CD4-positive, alpha-beta memory T cell (primary cell): Measurements from ENCODE around the gene GPR82. TPM values are rescaled to one million over a fixed set of nuclear protein-coding genes. Genes with fewer than 3 reads are reported as not detected.

Source experiments
- CTCF ChIA-PET: fragments of 350-600 bp; sonication (Branson Sonifier 250); formaldehyde crosslinking; loops from one replicate; lab custom pipeline; 2021; ENCODE audit warnings: inconsistent platforms; ENCODE audit not compliant: partially characterized antibody; lab: Charles Lee
- POLR2A ChIA-PET: fragments of 350-600 bp; sonication (Branson Sonifier 250); formaldehyde crosslinking; loops from one replicate; lab custom pipeline; 2021; ENCODE audit not compliant: partially characterized antibody; lab: Charles Lee
- DNase-seq, 5 donors: peaks; one replicate each; pipeline versions ENCODE4 v3.0.0 to v3.0.0-alpha.2; 2020 to 2022; ENCODE audit warnings: mixed read lengths in 1 of 5
- H3K27ac ChIP-seq: one replicate; pipeline ENCODE4 v1.7.0; 2013; ENCODE audit warnings: low read depth, low read length
- H3K27me3 ChIP-seq: 2 replicates; pipeline ENCODE4 v1.7.0; 2013; ENCODE audit warnings: mild to moderate bottlenecking, low read length, moderate library complexity; ENCODE audit not compliant: insufficient read depth
- H3K36me3 ChIP-seq: 2 replicates; pipeline ENCODE4 v1.7.0; 2013; ENCODE audit warnings: mild to moderate bottlenecking, low read length, moderate library complexity; ENCODE audit not compliant: insufficient read depth
- H3K4me1 ChIP-seq: 2 replicates; pipeline ENCODE4 v1.7.0; 2013; ENCODE audit warnings: mild to moderate bottlenecking, low read length, moderate library complexity; ENCODE audit not compliant: insufficient read depth
- H3K4me3 ChIP-seq, 2 donors: one replicate each; pipeline ENCODE4 v1.7.0; 2013; ENCODE audit warnings: low read length in 2 of 2, mild to moderate bottlenecking in 1 of 2
- H3K9me3 ChIP-seq, 2 donors: one replicate each; pipeline ENCODE4 v1.7.0; 2013; ENCODE audit warnings: low read length in 2 of 2, control low read depth in 1 of 2; ENCODE audit not compliant: control insufficient read depth in 1 of 2
- H3K27ac Mint-ChIP-seq, 7 donors: one replicate each; pipeline ENCODE4 v1.8.0; 2020 to 2021; ENCODE audit warnings: mixed read lengths in 7 of 7, mild to moderate bottlenecking in 6 of 7, inconsistent platforms in 3 of 7, moderate library complexity in 3 of 7
- H3K27me3 Mint-ChIP-seq, 2 donors: one replicate each; pipeline ENCODE4 v1.8.0; 2020 to 2021; ENCODE audit warnings: mixed read lengths in 2 of 2
- H3K36me3 Mint-ChIP-seq, 2 donors: one replicate each; pipeline ENCODE4 v1.8.0; 2020 to 2021; ENCODE audit warnings: mixed read lengths in 2 of 2, inconsistent platforms in 1 of 2, mild to moderate bottlenecking in 1 of 2
- H3K4me1 Mint-ChIP-seq, 4 donors: one replicate each; pipeline ENCODE4 v1.8.0; 2020 to 2021; ENCODE audit warnings: mixed read lengths in 4 of 4, mild to moderate bottlenecking in 1 of 4
- H3K4me3 Mint-ChIP-seq, 8 donors: one replicate each; pipeline ENCODE4 v1.8.0; 2020 to 2021; ENCODE audit warnings: mixed read lengths in 8 of 8, mild to moderate bottlenecking in 7 of 8, moderate library complexity in 6 of 8, inconsistent platforms in 3 of 8
- H3K9me3 Mint-ChIP-seq, 8 donors: one replicate each; pipeline ENCODE4 v1.8.0; 2020 to 2021; ENCODE audit warnings: mixed read lengths in 8 of 8, mild to moderate bottlenecking in 5 of 8, inconsistent platforms in 3 of 8, moderate library complexity in 1 of 8
- intact Hi-C: fragments of 100-400 bp; cut with micrococcal nuclease; formaldehyde crosslinking; loops from one replicate; pipeline ENCODE4 v1.15.1; 2023
- polyA plus RNA-seq, 2 donors: library from polyadenylated mRNA; unstranded; fragments of 300-500 nt; fragmentation: Illumina TruSeq; gene quantifications; one replicate each; pipeline ENCODE4 v1.2.3, GENCODE V29; 2021
- total RNA-seq, 2 experiments: library from RNA; stranded (reverse); gene quantifications; one replicate each; pipeline ENCODE4 v1.2.3, GENCODE V29; 2021

GPR82 gene
- total and polyA plus RNA-seq, 4 experiments from 2014 or later = 0.13 to 0.37 TPM; not detected in 2

GRCh38 chrX:41750716-41751115, 26.7 kb downstream of the GPR82 start:
- intact Hi-C loops = no loop called here
- Histone ChIP-seq H3K4me1 (no peaks in the 10 kb centered on the region), H3K27me3 (no peaks in the 10 kb centered on the region), H3K27ac (no peak overlapping the region), H3K36me3 (no peaks in the 10 kb centered on the region), H3K4me3 (no peak overlapping the region), H3K9me3 (no peaks in the 10 kb centered on the region)
- DNase-seq = no peak
- peaks cover 0 to 2% (median under 1%) of the 10 kb centered on the region in 4 donors for H3K4me1 Mint-ChIP-seq
- ChIA-PET POLR2A (no interaction called here), CTCF (no interaction called here)
- no peak overlapping the region for H3K4me3 Mint-ChIP-seq
- no peaks in the 10 kb centered on the region for H3K27me3 Mint-ChIP-seq
- H3K27ac Mint-ChIP-seq = no peak overlapping the region
- peaks cover 0 to 11% of the 10 kb centered on the region in 2 donors for H3K36me3 Mint-ChIP-seq
- H3K9me3 Mint-ChIP-seq = peaks cover 0 to 3% (median 0%) of the 10 kb centered on the region in 8 donors

GRCh38 chrX:41758401-41758800, 34.4 kb downstream of the GPR82 start:
- no peaks in the 10 kb centered on the region for H3K27me3 Mint-ChIP-seq
- no peak overlapping the region for H3K27ac Mint-ChIP-seq
- Histone ChIP-seq H3K4me1 (no peaks in the 10 kb centered on the region), H3K9me3 (no peaks in the 10 kb centered on the region), H3K27ac (no peak overlapping the region), H3K27me3 (no peaks in the 10 kb centered on the region), H3K36me3 (no peaks in the 10 kb centered on the region), H3K4me3 (no peak overlapping the region)
- no peak for DNase-seq
- H3K4me1 Mint-ChIP-seq = peaks cover 7 to 24% (median 17%) of the 10 kb centered on the region in 4 donors
- peaks cover 0 to 1% (median 0%) of the 10 kb centered on the region in 8 donors for H3K9me3 Mint-ChIP-seq
- intact Hi-C loops = no loop called here
- peaks cover 0 to 4% of the 10 kb centered on the region in 2 donors for H3K36me3 Mint-ChIP-seq
- POLR2A ChIA-PET = no interaction called here
- CTCF ChIA-PET = interaction anchor here (2.3 kb wide), 1 partner anchor 200 kb away, joined by 6 read pairs; no protein-coding TSS in a partner anchor
- H3K4me3 Mint-ChIP-seq = no peak overlapping the region

DNA sequence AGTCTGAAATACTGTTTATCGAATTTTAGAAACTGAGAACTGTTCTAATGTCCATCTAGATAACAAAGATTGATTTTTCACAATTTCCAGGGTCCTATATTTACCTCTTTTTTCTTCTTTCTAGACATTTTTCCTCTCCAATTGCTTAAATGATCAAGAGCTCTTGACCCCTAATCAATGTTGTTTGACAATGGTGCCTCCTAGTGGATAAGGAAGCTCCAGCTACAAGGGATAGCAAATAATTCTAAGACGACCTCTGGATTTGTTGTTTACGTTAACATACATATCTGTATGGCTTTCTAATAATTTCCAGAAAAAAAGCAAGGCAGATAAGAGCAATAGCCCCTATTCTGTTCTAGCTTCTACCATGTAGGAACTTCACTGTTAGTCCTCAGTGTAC, 35.8 kb downstream of the GPR82 start:
- no peak overlapping the region for H3K4me3 Mint-ChIP-seq
- Histone ChIP-seq H3K9me3 (no peaks in the 10 kb centered on the region), H3K36me3 (no peaks in the 10 kb centered on the region), H3K4me1 (no peaks in the 10 kb centered on the region), H3K4me3 (no peak overlapping the region), H3K27ac (no peak overlapping the region), H3K27me3 (no peaks in the 10 kb centered on the region)
- DNase-seq = peak in 3 of 5 donors; percentile 8 to 11 (median 10)
- H3K9me3 Mint-ChIP-seq = peaks cover 0 to 1% (median 0%) of the 10 kb centered on the region in 8 donors
- peak overlapping the region in 1 of 7 donors; percentile 5 for H3K27ac Mint-ChIP-seq
- H3K36me3 Mint-ChIP-seq = peaks cover 3 to 4% of the 10 kb centered on the region in 2 donors
- CTCF ChIA-PET = interaction anchor here (2.3 kb wide), 1 partner anchor 201 kb away, joined by 6 read pairs; no protein-coding TSS in a partner anchor
- POLR2A ChIA-PET = no interaction called here
- H3K4me1 Mint-ChIP-seq = peaks cover 7 to 37% (median 23%) of the 10 kb centered on the region in 4 donors
- no peaks in the 10 kb centered on the region for H3K27me3 Mint-ChIP-seq
- intact Hi-C loops = no loop called here

- Mint-ChIP-seq H3K4me3 (no peak overlapping the region), H3K27ac (peak overlapping the region in 3 of 7 donors; percentile 21 to 59 (median 38)), H3K36me3 (peaks cover 0 to 3% of the 10 kb centered on the region in 2 donors), H3K27me3 (no peaks in the 10 kb centered on the region), H3K4me1 (peaks cover 5 to 37% (median 23%) of the 10 kb centered on the region in 4 donors), H3K9me3 (no peaks in the 10 kb centered on the region)
- H3K4me1 ChIP-seq = no peaks in the 10 kb centered on the region
- ChIA-PET CTCF (no interaction called here), POLR2A (no interaction called here)
- no peaks in the 10 kb centered on the region for H3K27me3 ChIP-seq
- H3K27ac ChIP-seq = no peak overlapping the region
- intact Hi-C loops = no loop called here
- H3K4me3 ChIP-seq = no peak overlapping the region
- no peak for DNase-seq
- H3K36me3 ChIP-seq = no peaks in the 10 kb centered on the region
- H3K9me3 ChIP-seq = no peaks in the 10 kb centered on the region
Observed at GRCh38 chrX:41761169-41761568, 37.2 kb downstream of the GPR82 start.

DNA sequence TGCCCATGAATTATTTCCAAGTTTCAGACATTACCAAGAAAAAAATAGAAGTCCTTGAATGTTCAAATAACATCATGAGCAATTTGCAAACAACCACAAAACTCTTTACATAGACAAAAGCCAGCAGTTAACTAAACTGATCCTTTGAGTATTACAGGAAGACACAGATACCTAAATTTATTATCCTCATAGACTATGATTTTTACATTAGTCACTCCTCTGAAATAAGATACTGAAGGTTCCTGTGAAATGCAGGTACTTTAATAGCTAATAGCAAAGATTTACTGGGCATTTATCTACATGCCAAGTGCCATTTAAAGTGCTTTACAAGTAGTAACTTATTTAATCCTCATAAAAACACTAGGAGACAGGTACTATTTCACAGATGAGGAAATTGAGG, 37.7 kb downstream of the GPR82 start:
- intact Hi-C loops = no loop called here

DNA sequence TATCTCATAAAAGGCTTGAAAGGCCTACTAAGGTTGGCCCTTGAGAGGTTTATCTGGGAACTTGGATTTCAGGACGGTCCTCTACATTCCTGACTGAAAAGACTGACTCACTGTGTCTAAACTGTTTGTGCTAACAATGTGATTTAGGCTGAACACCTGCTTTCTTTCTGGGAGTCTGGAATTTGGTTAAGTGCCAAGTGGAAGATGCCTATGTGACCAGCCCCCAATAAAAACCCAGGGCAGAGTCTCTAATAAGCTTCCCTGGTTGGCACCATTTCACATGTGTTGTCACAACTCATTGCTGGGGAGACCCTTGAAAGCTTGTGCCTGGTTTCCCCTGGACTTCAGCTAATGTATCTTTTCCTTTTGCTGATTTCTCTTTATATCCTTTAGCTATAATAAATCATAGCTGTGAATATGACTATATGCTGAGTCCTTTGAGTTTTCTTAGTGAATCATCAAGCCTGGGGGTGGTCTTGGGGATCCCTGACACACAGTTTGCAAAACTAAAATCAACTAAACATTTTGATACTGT, 55.1 kb downstream of the GPR82 start:
- intact Hi-C loops = no loop called here
- Histone ChIP-seq H3K27ac (no peak overlapping the region), H3K9me3 (no peaks in the 10 kb centered on the region), H3K4me1 (peaks cover 12% of the 10 kb centered on the region), H3K4me3 (no peak overlapping the region), H3K27me3 (no peaks in the 10 kb centered on the region), H3K36me3 (no peaks in the 10 kb centered on the region)
- Mint-ChIP-seq H3K36me3 (peaks cover 2 to 4% of the 10 kb centered on the region in 2 donors), H3K4me3 (no peak overlapping the region), H3K27ac (peak overlapping the region in 1 of 7 donors; percentile 53), H3K27me3 (no peaks in the 10 kb centered on the region), H3K4me1 (peaks cover 7 to 13% (median 8%) of the 10 kb centered on the region in 4 donors), H3K9me3 (no peaks in the 10 kb centered on the region)
- ChIA-PET CTCF (interaction anchor here (1.1 kb wide), 1 partner anchor 10 kb away, joined by 4 read pairs; no protein-coding TSS in a partner anchor), POLR2A (interaction anchor here (1.0 kb wide), 1 partner anchor 1772 kb away, joined by 3 read pairs; no protein-coding TSS in a partner anchor)
- DNase-seq = peak in 1 of 5 donors; percentile 17

More for the DNA sequence above, 37.7 kb downstream of the GPR82 start:
- H3K36me3 ChIP-seq = no peaks in the 10 kb centered on the region
- H3K4me3 ChIP-seq = no peak overlapping the region
- no peak overlapping the region for H3K4me3 Mint-ChIP-seq
- H3K36me3 Mint-ChIP-seq = peaks cover 0 to 3% of the 10 kb centered on the region in 2 donors
- peaks cover 5 to 37% (median 23%) of the 10 kb centered on the region in 4 donors for H3K4me1 Mint-ChIP-seq
- no peak overlapping the region for H3K27ac Mint-ChIP-seq
- H3K27ac ChIP-seq = no peak overlapping the region
- POLR2A ChIA-PET = no interaction called here
- H3K9me3 ChIP-seq = no peaks in the 10 kb centered on the region
- no peaks in the 10 kb centered on the region for H3K9me3 Mint-ChIP-seq
- CTCF ChIA-PET = no interaction called here
- H3K27me3 Mint-ChIP-seq = no peaks in the 10 kb centered on the region
- H3K4me1 ChIP-seq = no peaks in the 10 kb centered on the region
- DNase-seq = no peak
- H3K27me3 ChIP-seq = no peaks in the 10 kb centered on the region
